HFF-Myc (cell line): Measurements from ENCODE around the gene KCNK4.

Experiments used
- DNase-seq: peaks from one replicate; pipeline ENCODE4 v3.0.0-alpha.2; 2011; ENCODE audit warnings: low read depth; ENCODE audit errors: extremely low read depth
- H3K4me3 ChIP-seq: replicated peaks from 2 replicates; pipeline ENCODE4 v1.5.1; 2011; ENCODE audit warnings: low read depth, mild to moderate bottlenecking, control low read depth, low read length
- CTCF ChIP-seq: IDR thresholded peaks from 2 replicates; pipeline ENCODE4 v1.5.1; 2012; ENCODE audit warnings: mild to moderate bottlenecking, low read depth, low read length, control low read depth; ENCODE audit errors: missing control alignments

Gene KCNK4

GRCh38 chr11:64259533-64260067, 31.5 kb upstream of the KCNK4 start:
- H3K4me3 ChIP-seq: no peak overlapping the region
- no peak for DNase-seq
- TF ChIP-seq CTCF: no peak

GRCh38 chr11:64260147-64260708, 30.9 kb upstream of the KCNK4 start:
- no peak for DNase-seq
- H3K4me3 ChIP-seq: no peak overlapping the region
- no peak for TF ChIP-seq CTCF

- no peak for TF ChIP-seq CTCF
- H3K4me3 ChIP-seq: no peak overlapping the region
- DNase-seq: no peak
Measured at GRCh38 chr11:64261556-64262080, 29.5 kb upstream of the KCNK4 start.

- no peak for DNase-seq
- no peak for TF ChIP-seq CTCF
- no peak overlapping the region for H3K4me3 ChIP-seq
Measured at GRCh38 chr11:64262271-64263002, 28.7 kb upstream of the KCNK4 start.

- no peak overlapping the region for H3K4me3 ChIP-seq
- no peak for DNase-seq
- TF ChIP-seq CTCF: no peak
Measured at GRCh38 chr11:64263021-64263946, 27.8 kb upstream of the KCNK4 start.

- no peak for TF ChIP-seq CTCF
- DNase-seq: no peak
- H3K4me3 ChIP-seq: no peak overlapping the region
Measured at GRCh38 chr11:64263947-64264317, 27.2 kb upstream of the KCNK4 start.
